ENCODE data around the gene SESTD1. TPM values are rescaled to one million over a fixed set of nuclear protein-coding genes. Genes with fewer than 3 reads are reported as not detected.
"Not testable (repeated sequence)": the region's sequence is repeated elsewhere in the genome, so short reads cannot be mapped to it uniquely, and the experiment has no call there.

The SESTD1 gene
- total and polyA plus RNA-seq, 9 of the 15 experiments (the other 6 are each of a cell fraction or from before 2014, with no cell fraction given) = 0.32 to 5.6 (median 2.1) TPM

DNA sequence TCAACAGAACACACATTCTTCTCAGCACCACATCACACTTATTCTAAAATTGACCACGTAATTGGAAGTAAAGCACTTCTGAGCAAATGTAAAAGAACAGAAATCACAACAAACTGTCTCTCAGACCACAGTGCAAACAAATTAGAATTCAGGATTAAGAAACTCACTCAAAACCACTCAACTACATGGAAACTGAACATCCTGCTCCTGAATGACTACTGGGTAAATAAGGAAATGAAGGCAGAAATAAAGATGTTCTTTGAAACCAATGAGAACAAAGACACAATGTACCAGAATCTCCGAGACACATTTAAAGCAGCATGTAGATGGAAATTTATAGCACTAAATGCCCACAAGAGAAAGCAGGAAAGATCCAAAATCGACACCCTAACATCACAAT is 50.0 kb downstream of the SESTD1 start:
- H3K79me2 ChIP-seq (ENCODE audit: control insufficient read depth, insufficient read depth, low read length); FAIRE-seq; H3K27me3 ChIP-seq (ENCODE audit: control insufficient read depth in 2 of 2, insufficient read depth in 2 of 2, low read length in 2 of 2); POLR2A ChIA-PET; H3K9ac ChIP-seq (ENCODE audit: insufficient read depth in 1 of 2, low read depth in 2 of 2, low read length in 2 of 2); H3K9me1 ChIP-seq (ENCODE audit: control insufficient read depth, insufficient read depth, low read length); H2AFZ ChIP-seq (ENCODE audit: low read depth, low read length); DNase-seq (ENCODE audit: extremely low read depth in 1 of 4, low spot score in 3 of 4); H3K9me3 ChIP-seq (replicated peaks; ENCODE audit: control insufficient read depth, insufficient read depth, low read depth, low read length); BruUV-seq (replicated peaks); H4K20me1 ChIP-seq (replicated peaks; ENCODE audit: control insufficient read depth, insufficient read depth, low read length); H3K4me1 ChIP-seq (replicated peaks in 1 of 2; ENCODE audit: control insufficient read depth in 2 of 2, insufficient read depth in 2 of 2, low read length in 2 of 2); ATAC-seq; CTCF ChIA-PET (ENCODE audit: low intra/inter-chr PET ratio); H3K4me3 ChIP-seq; in situ Hi-C loops (cut with MboI); H3K36me3 ChIP-seq (ENCODE audit: control insufficient read depth, insufficient read depth, low read length); H3K4me2 ChIP-seq (ENCODE audit: insufficient read depth, low read length); H3K27ac ChIP-seq (ENCODE audit: extremely low read depth, low read depth, low read length): not testable (repeated sequence)
- 0% methylated on average over 3 of the region's 3 CpGs for WGBS (ENCODE audit: insufficient coverage, low coverage, missing lambda C conversion rate)
- intact Hi-C loops (cut with micrococcal nuclease) = loop anchor here (10.0 kb wide), 1 partner anchor 860 kb away; no protein-coding TSS in a partner anchor

- CTCF ChIA-PET (ENCODE audit: low intra/inter-chr PET ratio) = interaction anchor here (0.6 kb wide), 1 partner anchor 43 kb away, joined by 4 read pairs; no protein-coding TSS in a partner anchor
- Histone ChIP-seq H3K4me3 (no peak overlapping the region), H3K4me2 (ENCODE audit: insufficient read depth, low read length) (no peak overlapping the region), H4K20me1 (replicated peaks; ENCODE audit: control insufficient read depth, insufficient read depth, low read length) (no peaks in the 10 kb centered on the region), H3K27me3 (ENCODE audit: control insufficient read depth in 2 of 2, insufficient read depth in 2 of 2, low read length in 2 of 2) (no peaks in the 10 kb centered on the region), H3K79me2 (ENCODE audit: control insufficient read depth, insufficient read depth, low read length) (no peaks in the 10 kb centered on the region), H2AFZ (ENCODE audit: low read depth, low read length) (no peak overlapping the region), H3K9ac (ENCODE audit: insufficient read depth in 1 of 2, low read depth in 2 of 2, low read length in 2 of 2) (no peak overlapping the region), H3K4me1 (replicated peaks in 1 of 2; ENCODE audit: control insufficient read depth in 2 of 2, insufficient read depth in 2 of 2, low read length in 2 of 2) (no peaks in the 10 kb centered on the region), H3K9me1 (ENCODE audit: control insufficient read depth, insufficient read depth, low read length) (no peaks in the 10 kb centered on the region), H3K36me3 (ENCODE audit: control insufficient read depth, insufficient read depth, low read length) (no peaks in the 10 kb centered on the region), H3K9me3 (replicated peaks; ENCODE audit: control insufficient read depth, insufficient read depth, low read depth, low read length) (no peaks in the 10 kb centered on the region), H3K27ac (ENCODE audit: extremely low read depth, low read depth, low read length) (no peak overlapping the region)
- in situ Hi-C loops (cut with MboI) = no loop called here
- WGBS (ENCODE audit: insufficient coverage, low coverage, missing lambda C conversion rate) = 0% methylated on average over 4 of the region's 4 CpGs
- no peak for ATAC-seq
- DNase-seq (ENCODE audit: extremely low read depth in 1 of 4, low spot score in 3 of 4) = no peak
- FAIRE-seq = no peak
- POLR2A ChIA-PET = no interaction called here
- no TSS peak for BruUV-seq (replicated peaks)
- intact Hi-C loops (cut with micrococcal nuclease) = loop anchor here (10.0 kb wide), 1 partner anchor 863 kb away; no protein-coding TSS in a partner anchor
- TF ChIP-seq, protein P1, sequence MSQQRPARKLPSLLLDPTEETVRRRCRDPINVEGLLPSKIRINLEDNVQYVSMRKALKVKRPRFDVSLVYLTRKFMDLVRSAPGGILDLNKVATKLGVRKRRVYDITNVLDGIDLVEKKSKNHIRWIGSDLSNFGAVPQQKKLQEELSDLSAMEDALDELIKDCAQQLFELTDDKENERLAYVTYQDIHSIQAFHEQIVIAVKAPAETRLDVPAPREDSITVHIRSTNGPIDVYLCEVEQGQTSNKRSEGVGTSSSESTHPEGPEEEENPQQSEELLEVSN (IDR thresholded peaks at IDR 0.05; ENCODE audit: borderline replicate concordance in 1 of 2, extremely low read depth in 1 of 2, insufficient read depth in 1 of 2, insufficient read length in 1 of 2, low read depth in 1 of 2, low read length in 1 of 2, poor library complexity in 1 of 2, severe bottlenecking in 1 of 2) = no peak
- no peak for TF ChIP-seq ZNF146 (CRISPR knock-in tag; IDR thresholded peaks at IDR 0.05; ENCODE audit: unreplicated experiment)
- TF ChIP-seq MED1 (CRISPR knock-in tag; IDR thresholded peaks at IDR 0.05; ENCODE audit: borderline replicate concordance) = no peak
- no peak for TF ChIP-seq THRAP3 (IDR thresholded peaks at IDR 0.05; ENCODE audit: borderline replicate concordance)
- TF ChIP-seq, protein P2, sequence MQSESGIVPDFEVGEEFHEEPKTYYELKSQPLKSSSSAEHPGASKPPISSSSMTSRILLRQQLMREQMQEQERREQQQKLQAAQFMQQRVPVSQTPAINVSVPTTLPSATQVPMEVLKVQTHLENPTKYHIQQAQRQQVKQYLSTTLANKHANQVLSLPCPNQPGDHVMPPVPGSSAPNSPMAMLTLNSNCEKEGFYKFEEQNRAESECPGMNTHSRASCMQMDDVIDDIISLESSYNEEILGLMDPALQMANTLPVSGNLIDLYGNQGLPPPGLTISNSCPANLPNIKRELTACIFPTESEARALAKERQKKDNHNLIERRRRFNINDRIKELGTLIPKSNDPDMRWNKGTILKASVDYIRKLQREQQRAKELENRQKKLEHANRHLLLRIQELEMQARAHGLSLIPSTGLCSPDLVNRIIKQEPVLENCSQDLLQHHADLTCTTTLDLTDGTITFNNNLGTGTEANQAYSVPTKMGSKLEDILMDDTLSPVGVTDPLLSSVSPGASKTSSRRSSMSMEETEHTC (IDR thresholded peaks at IDR 0.05) = no peak
- no peak for TF ChIP-seq HDAC2 (IDR thresholded peaks at IDR 0.05)
Observed at GRCh38 chr2:179211355-179211754, 53.3 kb downstream of the SESTD1 start.

DNA sequence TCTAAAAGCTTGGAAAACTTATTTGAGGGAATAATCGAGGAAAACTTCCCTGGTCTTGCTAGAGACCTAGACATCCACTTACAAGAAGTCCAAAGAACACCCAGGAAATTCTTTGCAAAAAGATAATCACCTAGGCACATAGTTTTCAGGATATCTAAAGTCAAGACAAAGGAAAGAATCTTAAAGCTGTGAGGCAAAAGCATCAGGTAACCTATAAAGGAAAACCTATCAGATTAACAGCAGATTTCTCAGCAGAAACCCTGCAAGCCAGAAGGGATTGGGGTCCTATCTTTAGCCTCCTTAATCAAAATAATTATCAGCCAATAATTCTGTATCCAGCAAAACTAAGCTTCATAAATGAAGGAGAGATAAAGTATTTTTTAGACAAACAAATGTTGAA is 56.4 kb downstream of the SESTD1 start:
- H3K9ac ChIP-seq (ENCODE audit: insufficient read depth in 1 of 2, low read depth in 2 of 2, low read length in 2 of 2); H2AFZ ChIP-seq (ENCODE audit: low read depth, low read length); H3K4me3 ChIP-seq; FAIRE-seq; H3K36me3 ChIP-seq (ENCODE audit: control insufficient read depth, insufficient read depth, low read length); H3K27me3 ChIP-seq (ENCODE audit: control insufficient read depth in 2 of 2, insufficient read depth in 2 of 2, low read length in 2 of 2); H4K20me1 ChIP-seq (replicated peaks; ENCODE audit: control insufficient read depth, insufficient read depth, low read length); in situ Hi-C loops (cut with MboI); H3K4me1 ChIP-seq (replicated peaks in 1 of 2; ENCODE audit: control insufficient read depth in 2 of 2, insufficient read depth in 2 of 2, low read length in 2 of 2); H3K9me3 ChIP-seq (replicated peaks; ENCODE audit: control insufficient read depth, insufficient read depth, low read depth, low read length); ATAC-seq; H3K9me1 ChIP-seq (ENCODE audit: control insufficient read depth, insufficient read depth, low read length); POLR2A ChIA-PET; CTCF ChIA-PET (ENCODE audit: low intra/inter-chr PET ratio); intact Hi-C loops (cut with micrococcal nuclease); H3K4me2 ChIP-seq (ENCODE audit: insufficient read depth, low read length); DNase-seq (ENCODE audit: extremely low read depth in 1 of 4, low spot score in 3 of 4); H3K27ac ChIP-seq (ENCODE audit: extremely low read depth, low read depth, low read length); H3K79me2 ChIP-seq (ENCODE audit: control insufficient read depth, insufficient read depth, low read length); BruUV-seq (replicated peaks): not testable (repeated sequence)
- WGBS (ENCODE audit: insufficient coverage, low coverage, missing lambda C conversion rate) = 0% methylated on average over 1 of the region's 1 CpG

Measured in K562 (cell line).